Panc1 (cell line): Measurements from ENCODE around the gene HRH2.

ENCODE experiments used
- TCF7L2 ChIP-seq: IDR thresholded peaks from 2 replicates; pipeline ENCODE4 v1.6.1; 2011; ENCODE audit warnings: mild to moderate bottlenecking, low read depth, low read length, inconsistent platforms
- TF ChIP-seq, protein P1 (sequence below): fragments of 450-650 bp; IDR thresholded peaks from 2 replicates; pipeline ENCODE4 v1.5.1; 2017; ENCODE audit warnings: mild to moderate bottlenecking
- TF ChIP-seq, protein P2 (sequence below), 2 experiments: IDR thresholded peaks; 2 replicates each; pipeline ENCODE4 v1.6.1; 2011 to 2012; ENCODE audit warnings: low read depth in 2 of 2, control low read depth in 1 of 2, low read length in 1 of 2, mild to moderate bottlenecking in 1 of 2, moderate library complexity in 1 of 2; ENCODE audit not compliant: insufficient read depth in 1 of 2

DNA sequence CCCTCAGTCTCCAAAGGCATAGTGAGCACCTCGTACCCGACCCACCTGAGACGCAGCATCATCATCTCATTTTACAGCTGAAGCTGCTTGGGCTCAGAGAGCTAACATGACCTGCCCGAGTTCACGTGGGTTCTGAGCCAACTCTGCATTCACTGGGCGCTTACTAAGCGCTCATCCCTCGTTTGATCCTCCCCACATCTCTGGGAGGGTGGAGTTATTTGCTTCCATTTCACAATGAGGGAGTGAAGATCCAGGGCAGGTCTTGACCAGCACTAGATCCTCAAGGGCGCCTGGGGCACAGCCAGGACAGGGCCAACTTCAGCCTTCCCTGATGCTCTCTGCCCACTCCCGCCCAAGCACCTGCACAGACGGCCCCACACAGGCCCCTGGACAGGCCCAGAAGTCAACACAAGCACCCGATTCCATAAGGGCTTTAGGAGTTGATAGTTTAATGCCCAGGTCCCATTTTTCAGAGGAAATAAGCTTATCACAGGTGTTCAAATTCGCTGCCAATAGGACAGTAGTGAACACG lies 80.8 kb downstream of the HRH2 start:
- TF ChIP-seq, protein P1, sequence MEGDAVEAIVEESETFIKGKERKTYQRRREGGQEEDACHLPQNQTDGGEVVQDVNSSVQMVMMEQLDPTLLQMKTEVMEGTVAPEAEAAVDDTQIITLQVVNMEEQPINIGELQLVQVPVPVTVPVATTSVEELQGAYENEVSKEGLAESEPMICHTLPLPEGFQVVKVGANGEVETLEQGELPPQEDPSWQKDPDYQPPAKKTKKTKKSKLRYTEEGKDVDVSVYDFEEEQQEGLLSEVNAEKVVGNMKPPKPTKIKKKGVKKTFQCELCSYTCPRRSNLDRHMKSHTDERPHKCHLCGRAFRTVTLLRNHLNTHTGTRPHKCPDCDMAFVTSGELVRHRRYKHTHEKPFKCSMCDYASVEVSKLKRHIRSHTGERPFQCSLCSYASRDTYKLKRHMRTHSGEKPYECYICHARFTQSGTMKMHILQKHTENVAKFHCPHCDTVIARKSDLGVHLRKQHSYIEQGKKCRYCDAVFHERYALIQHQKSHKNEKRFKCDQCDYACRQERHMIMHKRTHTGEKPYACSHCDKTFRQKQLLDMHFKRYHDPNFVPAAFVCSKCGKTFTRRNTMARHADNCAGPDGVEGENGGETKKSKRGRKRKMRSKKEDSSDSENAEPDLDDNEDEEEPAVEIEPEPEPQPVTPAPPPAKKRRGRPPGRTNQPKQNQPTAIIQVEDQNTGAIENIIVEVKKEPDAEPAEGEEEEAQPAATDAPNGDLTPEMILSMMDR, result no peak
- TF ChIP-seq TCF7L2, result no peak
- TF ChIP-seq, protein P2, sequence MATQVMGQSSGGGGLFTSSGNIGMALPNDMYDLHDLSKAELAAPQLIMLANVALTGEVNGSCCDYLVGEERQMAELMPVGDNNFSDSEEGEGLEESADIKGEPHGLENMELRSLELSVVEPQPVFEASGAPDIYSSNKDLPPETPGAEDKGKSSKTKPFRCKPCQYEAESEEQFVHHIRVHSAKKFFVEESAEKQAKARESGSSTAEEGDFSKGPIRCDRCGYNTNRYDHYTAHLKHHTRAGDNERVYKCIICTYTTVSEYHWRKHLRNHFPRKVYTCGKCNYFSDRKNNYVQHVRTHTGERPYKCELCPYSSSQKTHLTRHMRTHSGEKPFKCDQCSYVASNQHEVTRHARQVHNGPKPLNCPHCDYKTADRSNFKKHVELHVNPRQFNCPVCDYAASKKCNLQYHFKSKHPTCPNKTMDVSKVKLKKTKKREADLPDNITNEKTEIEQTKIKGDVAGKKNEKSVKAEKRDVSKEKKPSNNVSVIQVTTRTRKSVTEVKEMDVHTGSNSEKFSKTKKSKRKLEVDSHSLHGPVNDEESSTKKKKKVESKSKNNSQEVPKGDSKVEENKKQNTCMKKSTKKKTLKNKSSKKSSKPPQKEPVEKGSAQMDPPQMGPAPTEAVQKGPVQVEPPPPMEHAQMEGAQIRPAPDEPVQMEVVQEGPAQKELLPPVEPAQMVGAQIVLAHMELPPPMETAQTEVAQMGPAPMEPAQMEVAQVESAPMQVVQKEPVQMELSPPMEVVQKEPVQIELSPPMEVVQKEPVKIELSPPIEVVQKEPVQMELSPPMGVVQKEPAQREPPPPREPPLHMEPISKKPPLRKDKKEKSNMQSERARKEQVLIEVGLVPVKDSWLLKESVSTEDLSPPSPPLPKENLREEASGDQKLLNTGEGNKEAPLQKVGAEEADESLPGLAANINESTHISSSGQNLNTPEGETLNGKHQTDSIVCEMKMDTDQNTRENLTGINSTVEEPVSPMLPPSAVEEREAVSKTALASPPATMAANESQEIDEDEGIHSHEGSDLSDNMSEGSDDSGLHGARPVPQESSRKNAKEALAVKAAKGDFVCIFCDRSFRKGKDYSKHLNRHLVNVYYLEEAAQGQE (IDR thresholded peaks at IDR 0.05; ENCODE audit: insufficient read depth in 1 of 2, low read depth in 2 of 2, low read length in 1 of 2), result no peak
